ENCODE data around the gene BCL11A.

The BCL11A gene

GRCh38 chr2:60529136-60529784, 24.2 kb downstream of the BCL11A start:
- Mint-ChIP-seq H3K27me3 (no peaks in the 10 kb centered on the region), H3K4me3 (peak overlapping the region; percentile 42), H3K4me1 (peaks cover 100% of the 10 kb centered on the region), H3K9me3 (no peaks in the 10 kb centered on the region), H3K27ac (peak overlapping the region; percentile 84), H3K36me3 (peaks cover 53% of the 10 kb centered on the region)
- no peak for ATAC-seq

DNA sequence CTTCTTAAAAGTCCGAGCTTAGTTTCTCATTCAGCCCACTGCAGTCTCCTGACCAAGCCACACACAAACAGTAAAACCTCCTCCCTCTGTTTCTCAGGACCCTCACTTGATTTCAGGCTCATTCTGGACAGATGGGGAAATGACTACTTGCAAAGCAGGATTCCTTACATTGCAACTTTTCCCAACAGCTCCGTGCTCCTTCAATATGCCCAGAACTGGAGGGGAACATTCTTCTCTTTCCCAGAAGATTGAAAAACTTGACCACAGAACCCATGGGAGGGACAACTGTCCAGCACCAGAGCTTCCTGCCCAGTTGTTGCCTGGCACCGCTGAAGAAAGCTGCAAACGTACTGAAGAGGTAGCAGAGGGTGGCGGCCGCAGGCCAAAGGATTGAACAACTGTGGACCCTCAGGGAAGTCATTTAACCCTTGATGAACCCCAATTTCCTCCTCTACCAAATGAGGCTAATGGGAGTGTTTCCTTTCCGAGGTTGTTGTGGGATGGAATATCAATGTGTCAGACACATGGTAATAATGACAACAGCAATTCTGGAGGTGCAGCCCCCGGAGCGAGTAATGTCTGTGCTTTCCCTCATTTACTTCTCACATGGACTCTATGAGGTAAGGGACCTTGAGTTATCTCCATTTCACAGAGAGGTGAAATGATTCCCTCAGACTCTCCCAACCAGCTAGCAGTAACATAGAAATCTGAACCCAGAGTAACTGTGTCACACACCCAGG, 25.0 kb downstream of the BCL11A start:
- Mint-ChIP-seq H3K36me3 (peaks cover 47% of the 10 kb centered on the region), H3K4me3 (peak overlapping the region; percentile 4), H3K4me1 (peaks cover 100% of the 10 kb centered on the region), H3K27ac (peak overlapping the region; percentile 84), H3K9me3 (no peaks in the 10 kb centered on the region), H3K27me3 (no peaks in the 10 kb centered on the region)
- ATAC-seq: no peak

DNA sequence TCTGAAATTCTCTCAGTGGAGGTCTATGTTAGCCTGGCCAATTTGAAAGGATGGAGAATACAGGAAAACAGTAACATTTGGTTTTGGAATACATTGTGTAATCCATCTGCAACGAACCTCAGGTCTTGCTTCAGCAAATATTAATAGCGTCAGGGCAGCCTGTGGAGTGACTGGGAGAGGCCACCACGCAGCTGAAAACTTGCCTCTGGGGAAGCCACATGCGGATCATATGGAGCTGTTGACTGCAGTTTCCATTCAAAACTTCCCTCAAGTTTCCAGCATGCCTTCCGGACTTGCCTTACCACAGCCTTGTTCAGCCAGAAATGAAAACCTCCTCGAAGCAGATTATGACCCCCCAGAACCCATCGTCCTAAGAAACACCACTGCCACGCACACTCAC, 25.7 kb downstream of the BCL11A start:
- no peaks in the 10 kb centered on the region for H3K27me3 Mint-ChIP-seq
- H3K9me3 Mint-ChIP-seq: no peaks in the 10 kb centered on the region
- H3K36me3 Mint-ChIP-seq: peaks cover 46% of the 10 kb centered on the region
- no peak for ATAC-seq
- peaks cover 100% of the 10 kb centered on the region for H3K4me1 Mint-ChIP-seq
- peak overlapping the region; percentile 84 for H3K27ac Mint-ChIP-seq
- peak overlapping the region; percentile 4 for H3K4me3 Mint-ChIP-seq

DNA sequence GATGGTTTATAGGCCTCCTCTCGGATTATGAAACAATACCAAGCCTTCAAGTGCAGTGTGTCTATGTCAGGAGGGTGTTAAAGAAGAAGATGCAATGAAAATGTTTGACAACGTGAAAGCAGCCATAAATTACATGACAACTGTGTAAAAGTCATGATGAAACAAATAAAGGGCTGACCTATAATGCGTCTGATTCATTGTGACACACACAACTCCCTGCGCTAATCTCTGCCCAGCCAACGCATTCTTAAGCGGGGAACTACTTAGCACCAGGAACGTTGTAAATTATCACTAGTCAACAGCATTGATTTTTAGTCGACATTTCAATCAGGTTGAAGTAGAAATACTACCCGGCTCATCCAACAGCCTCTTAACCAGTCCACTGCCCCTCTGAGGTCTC, 26.8 kb downstream of the BCL11A start:
- Mint-ChIP-seq H3K27ac (peak overlapping the region; percentile 84), H3K36me3 (peaks cover 46% of the 10 kb centered on the region), H3K4me3 (peak overlapping the region; percentile 19), H3K9me3 (no peaks in the 10 kb centered on the region), H3K27me3 (no peaks in the 10 kb centered on the region), H3K4me1 (peaks cover 100% of the 10 kb centered on the region)
- no peak for ATAC-seq

DNA sequence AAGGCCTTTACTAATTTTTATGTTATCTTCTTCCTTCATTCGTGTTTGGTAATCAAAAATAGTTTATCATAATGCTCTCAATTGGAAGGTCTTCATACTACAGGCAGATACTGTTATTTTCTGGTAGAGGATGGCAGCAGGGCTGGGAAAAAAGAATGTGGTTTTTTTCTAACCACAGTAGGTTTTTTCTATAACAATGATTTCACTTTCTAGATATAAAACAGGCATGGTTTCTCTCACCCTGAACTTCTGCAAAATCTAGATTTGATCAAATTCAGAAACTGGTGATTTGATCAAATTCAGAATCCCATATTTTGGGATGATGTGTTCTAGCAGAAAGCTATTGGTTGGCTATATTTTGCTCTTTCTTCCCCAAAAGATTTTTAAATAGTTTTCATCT, 27.6 kb downstream of the BCL11A start:
- Mint-ChIP-seq H3K27me3 (no peaks in the 10 kb centered on the region), H3K4me1 (peaks cover 100% of the 10 kb centered on the region), H3K27ac (peak overlapping the region; percentile 84), H3K36me3 (peaks cover 52% of the 10 kb centered on the region), H3K4me3 (no peak overlapping the region), H3K9me3 (no peaks in the 10 kb centered on the region)
- ATAC-seq: peak; percentile 63

GRCh38 chr2:60524874-60525273, 28.6 kb downstream of the BCL11A start:
- Mint-ChIP-seq H3K4me1 (peaks cover 100% of the 10 kb centered on the region), H3K4me3 (no peak overlapping the region), H3K36me3 (peaks cover 52% of the 10 kb centered on the region)

DNA sequence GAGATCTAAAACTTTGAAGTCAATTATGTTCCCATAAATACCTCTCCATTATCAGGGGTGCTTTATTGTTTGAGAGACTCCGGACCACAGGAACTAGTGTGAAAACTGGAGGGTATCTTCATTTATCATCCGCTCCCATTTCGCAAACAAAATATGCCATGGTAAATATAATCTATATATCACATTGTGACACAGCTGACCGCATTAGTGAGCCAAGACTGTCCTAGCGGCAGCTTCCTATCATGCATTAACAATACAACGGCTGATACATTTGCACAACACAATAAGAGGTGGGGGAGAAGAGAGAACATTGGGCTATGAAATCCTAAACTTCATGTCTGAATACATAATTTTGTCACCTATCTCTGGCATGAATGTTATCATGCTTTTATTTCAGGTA, 29.5 kb downstream of the BCL11A start:
- Mint-ChIP-seq H3K27ac (peak overlapping the region; percentile 84), H3K27me3 (no peaks in the 10 kb centered on the region), H3K4me1 (peaks cover 97% of the 10 kb centered on the region), H3K36me3 (peaks cover 49% of the 10 kb centered on the region), H3K4me3 (no peak overlapping the region), H3K9me3 (no peaks in the 10 kb centered on the region)
- no peak for ATAC-seq

More at GRCh38 chr2:60524874-60525273, 28.6 kb downstream of the BCL11A start:
- no peak for ATAC-seq
- Mint-ChIP-seq H3K27ac (peak overlapping the region; percentile 84), H3K27me3 (no peaks in the 10 kb centered on the region), H3K9me3 (no peaks in the 10 kb centered on the region)

DNA sequence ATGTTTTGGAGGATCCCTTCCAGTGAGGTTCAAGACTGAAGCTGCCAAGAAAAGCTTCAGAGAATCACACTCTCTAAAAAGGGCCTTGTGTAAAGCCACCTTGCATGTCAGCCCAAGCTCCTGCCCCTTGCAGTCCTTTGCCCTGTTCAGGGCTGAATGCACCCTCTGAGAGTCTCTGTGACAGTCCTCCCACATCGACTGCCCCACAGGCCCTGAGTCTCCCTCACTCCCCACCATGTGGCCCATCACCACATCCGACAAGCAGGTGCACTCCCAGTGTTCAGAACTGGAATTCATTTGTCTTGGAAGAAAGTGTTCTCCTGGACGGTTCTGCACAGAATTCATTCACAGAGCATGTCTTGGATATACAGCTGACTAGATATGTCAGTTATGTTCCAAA, 31.0 kb downstream of the BCL11A start:
- peak; percentile 25 for ATAC-seq
- peaks cover 94% of the 10 kb centered on the region for H3K4me1 Mint-ChIP-seq
- peaks cover 42% of the 10 kb centered on the region for H3K36me3 Mint-ChIP-seq
- H3K27me3 Mint-ChIP-seq: no peaks in the 10 kb centered on the region
- no peak overlapping the region for H3K4me3 Mint-ChIP-seq
- no peaks in the 10 kb centered on the region for H3K9me3 Mint-ChIP-seq
- H3K27ac Mint-ChIP-seq: peak overlapping the region; percentile 84

GRCh38 chr2:60521626-60522025, 31.8 kb downstream of the BCL11A start:
- Mint-ChIP-seq H3K9me3 (no peaks in the 10 kb centered on the region), H3K36me3 (peaks cover 39% of the 10 kb centered on the region), H3K27me3 (no peaks in the 10 kb centered on the region), H3K4me1 (peaks cover 94% of the 10 kb centered on the region), H3K4me3 (peak overlapping the region; percentile 16), H3K27ac (peak overlapping the region; percentile 84)
- ATAC-seq: no peak

GRCh38 chr2:60520917-60521539, 32.4 kb downstream of the BCL11A start:
- no peaks in the 10 kb centered on the region for H3K27me3 Mint-ChIP-seq
- peaks cover 45% of the 10 kb centered on the region for H3K36me3 Mint-ChIP-seq
- peak overlapping the region; percentile 27 for H3K4me3 Mint-ChIP-seq
- H3K4me1 Mint-ChIP-seq: peaks cover 94% of the 10 kb centered on the region
- ATAC-seq: no peak
- H3K27ac Mint-ChIP-seq: peak overlapping the region; percentile 84
- no peaks in the 10 kb centered on the region for H3K9me3 Mint-ChIP-seq

DNA sequence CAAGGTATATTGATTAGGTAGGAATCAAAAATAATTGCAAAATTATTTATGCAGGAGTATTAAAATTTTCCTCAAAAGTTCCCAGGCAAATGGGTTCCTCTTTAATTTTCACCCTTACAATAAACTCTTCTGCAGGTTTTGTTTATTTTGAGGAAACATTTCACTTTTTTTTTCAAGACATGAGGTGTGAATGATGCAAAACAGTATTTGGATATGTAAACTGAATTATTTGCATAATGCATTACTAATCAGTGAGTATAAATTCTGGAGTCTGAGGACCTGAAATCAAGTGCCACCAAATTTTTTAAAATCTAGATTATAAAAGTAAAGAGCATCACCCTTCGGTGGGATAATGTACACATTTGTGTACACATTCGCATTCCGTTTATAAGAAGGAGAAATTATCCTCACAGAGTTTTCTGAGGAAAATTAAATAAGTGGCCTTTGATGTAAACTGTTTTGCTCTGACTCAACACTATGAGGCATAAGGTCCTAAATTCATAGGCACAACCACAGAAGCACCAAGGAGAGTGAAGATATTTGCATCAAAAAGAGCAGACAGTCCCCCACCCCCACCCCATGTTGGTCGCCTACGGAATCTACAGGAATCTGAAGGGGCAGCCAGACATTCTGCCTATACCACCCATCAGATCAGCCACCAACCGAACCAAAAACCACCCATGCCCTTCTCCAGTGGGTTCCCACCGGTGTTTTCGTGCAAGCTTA, 33.1 kb downstream of the BCL11A start:
- Mint-ChIP-seq H3K4me3 (peak overlapping the region; percentile 27), H3K36me3 (peaks cover 49% of the 10 kb centered on the region), H3K4me1 (peaks cover 94% of the 10 kb centered on the region), H3K27ac (peak overlapping the region; percentile 84), H3K27me3 (no peaks in the 10 kb centered on the region), H3K9me3 (no peaks in the 10 kb centered on the region)
- no peak for ATAC-seq

GRCh38 chr2:60519231-60519863, 34.1 kb downstream of the BCL11A start:
- peak overlapping the region; percentile 56 for H3K27ac Mint-ChIP-seq
- H3K36me3 Mint-ChIP-seq: peaks cover 56% of the 10 kb centered on the region
- H3K4me3 Mint-ChIP-seq: no peak overlapping the region
- peaks cover 94% of the 10 kb centered on the region for H3K4me1 Mint-ChIP-seq
- ATAC-seq: no peak
- H3K27me3 Mint-ChIP-seq: no peaks in the 10 kb centered on the region
- H3K9me3 Mint-ChIP-seq: no peaks in the 10 kb centered on the region

GRCh38 chr2:60518567-60518966, 34.9 kb downstream of the BCL11A start:
- ATAC-seq: no peak
- H3K27ac Mint-ChIP-seq: peak overlapping the region; percentile 56
- peaks cover 61% of the 10 kb centered on the region for H3K36me3 Mint-ChIP-seq
- no peaks in the 10 kb centered on the region for H3K27me3 Mint-ChIP-seq
- peaks cover 93% of the 10 kb centered on the region for H3K4me1 Mint-ChIP-seq
- no peak overlapping the region for H3K4me3 Mint-ChIP-seq
- no peaks in the 10 kb centered on the region for H3K9me3 Mint-ChIP-seq

DNA sequence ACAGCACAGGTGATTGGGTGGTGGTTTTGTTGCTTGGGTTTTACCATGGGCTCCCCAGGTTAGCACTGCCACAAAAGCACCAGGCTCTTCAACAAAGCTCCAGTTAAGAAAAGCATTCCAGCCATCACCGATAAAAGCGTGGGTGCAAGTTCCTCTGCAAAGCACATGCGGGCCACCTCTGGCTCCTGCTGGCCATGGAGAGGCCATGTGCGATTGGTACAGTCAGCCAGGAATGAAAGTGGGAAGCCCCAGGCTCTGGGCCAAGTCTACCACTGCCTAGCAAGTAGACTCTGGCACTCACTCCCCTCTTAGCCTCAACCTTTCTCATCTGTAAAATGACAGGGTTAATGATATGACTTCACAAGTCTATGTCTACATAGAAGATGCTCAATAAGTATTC, 36.0 kb downstream of the BCL11A start:
- H3K9me3 Mint-ChIP-seq: no peaks in the 10 kb centered on the region

GRCh38 chr2:60516826-60517225, 36.6 kb downstream of the BCL11A start:
- ATAC-seq: no peak
- H3K27me3 Mint-ChIP-seq: no peaks in the 10 kb centered on the region
- peaks cover 51% of the 10 kb centered on the region for H3K36me3 Mint-ChIP-seq
- peak overlapping the region; percentile 88 for H3K27ac Mint-ChIP-seq
- H3K9me3 Mint-ChIP-seq: no peaks in the 10 kb centered on the region
- H3K4me3 Mint-ChIP-seq: peak overlapping the region; percentile 2
- H3K4me1 Mint-ChIP-seq: peaks cover 93% of the 10 kb centered on the region

More for the DNA sequence above, 36.0 kb downstream of the BCL11A start:
- peaks cover 57% of the 10 kb centered on the region for H3K36me3 Mint-ChIP-seq
- no peaks in the 10 kb centered on the region for H3K27me3 Mint-ChIP-seq
- no peak for ATAC-seq
- H3K4me1 Mint-ChIP-seq: peaks cover 93% of the 10 kb centered on the region
- peak overlapping the region; percentile 88 for H3K27ac Mint-ChIP-seq
- no peak overlapping the region for H3K4me3 Mint-ChIP-seq

Measured in stimulated activated memory B cell treated with anti-CD40 and anti-IgM and Interleukin-4, amounts not matched to agents 10 μg/mL and 1 μg/mL and 100 μg/mL, for 72 hours (primary cell).